T-cell (primary cell): ENCODE data around the gene TMEM242. TPM values are rescaled to one million over a fixed set of nuclear protein-coding genes. Genes with fewer than 3 reads are reported as not detected.
"Not testable (repeated sequence)": the region's sequence is repeated elsewhere in the genome, so short reads cannot be mapped to it uniquely, and the experiment has no call there.

Experiments
- ATAC-seq, 4 experiments: fragments of 200-7000 bp in 3 of 4; fragments of 150-1000 bp in 1 of 4; cut with Tn5 transposase; replicated peaks in 1 of 4; 1 replicate in 3 of 4; 2 replicates in 1 of 4; pipeline ENCODE4 v1.10.0; 2021; ENCODE audit warnings: moderate library complexity in 3 of 4, mild to moderate bottlenecking in 2 of 4, moderate number of reproducible peaks in 1 of 4
- CTCF ChIA-PET, 2 donors: fragments of 300-600 bp; sonication (Branson Sonifier 250); formaldehyde crosslinking; loops; one replicate each; lab custom pipeline; 2022; ENCODE audit warnings: antibody characterized with exemption in 2 of 2; lab: Charles Lee
- POLR2A ChIA-PET, 2 donors: fragments of 300-600 bp; sonication (Branson Sonifier 250); formaldehyde crosslinking; loops; one replicate each; lab custom pipeline; 2022; ENCODE audit warnings: antibody characterized with exemption in 2 of 2; lab: Charles Lee
- DNase-seq, 35 experiments: peaks; one replicate each; pipeline versions ENCODE4 v3.0.0 to v3.0.0-alpha.2; 2013 to 2023
- H3K27ac ChIP-seq: one replicate; pipeline ENCODE4 v1.5.1; 2013; ENCODE audit warnings: low read length
- H3K27me3 ChIP-seq, 2 experiments: replicated peaks in 1 of 2; 1 replicate in 1 of 2; 2 replicates in 1 of 2; pipeline versions ENCODE4 v1.6.1 to v1.7.0; 2013; ENCODE audit warnings: low read length in 1 of 2, mixed read lengths in 1 of 2; ENCODE audit not compliant: control insufficient read depth in 2 of 2, insufficient read depth in 2 of 2; ENCODE audit errors: extremely low read depth in 1 of 2
- H3K36me3 ChIP-seq, 2 donors: 1 replicate in 1 of 2; 2 replicates in 1 of 2; pipeline versions ENCODE4 v1.6.1 to v1.7.0; 2013; ENCODE audit warnings: low read length in 1 of 2; ENCODE audit not compliant: control insufficient read depth in 2 of 2, insufficient read depth in 1 of 2; ENCODE audit errors: extremely low read depth in 1 of 2
- H3K4me1 ChIP-seq, 2 experiments: 1 replicate in 1 of 2; 2 replicates in 1 of 2; pipeline versions ENCODE4 v1.6.1 to v1.7.0; 2013; ENCODE audit warnings: low read length in 2 of 2, mixed read lengths in 1 of 2; ENCODE audit not compliant: insufficient read depth in 2 of 2, control insufficient read depth in 1 of 2; ENCODE audit errors: extremely low read depth in 1 of 2
- H3K4me3 ChIP-seq, 2 donors: 1 replicate in 1 of 2; 2 replicates in 1 of 2; pipeline versions ENCODE4 v1.5.1 to v1.7.0; 2013; ENCODE audit warnings: mild to moderate bottlenecking in 2 of 2, low read length in 1 of 2, moderate library complexity in 1 of 2; ENCODE audit not compliant: control insufficient read depth in 1 of 2; ENCODE audit errors: extremely low read depth in 1 of 2
- H3K9me3 ChIP-seq: 2 replicates; pipeline ENCODE4 v1.7.0; 2013
- H3K27ac Mint-ChIP-seq, 2 donors: one replicate each; pipeline ENCODE4 v1.8.0; 2020 to 2021; ENCODE audit warnings: mild to moderate bottlenecking in 2 of 2, mixed read lengths in 2 of 2
- H3K27me3 Mint-ChIP-seq, 2 donors: one replicate each; pipeline ENCODE4 v1.8.0; 2021 to 2022; ENCODE audit warnings: mixed read lengths in 2 of 2
- H3K36me3 Mint-ChIP-seq: one replicate; pipeline ENCODE4 v1.8.0; 2021; ENCODE audit warnings: mixed read lengths
- H3K4me1 Mint-ChIP-seq, 3 donors: one replicate each; pipeline ENCODE4 v1.8.0; 2020 to 2022; ENCODE audit warnings: mixed read lengths in 3 of 3, mild to moderate bottlenecking in 1 of 3
- H3K4me3 Mint-ChIP-seq, 3 donors: one replicate each; pipeline ENCODE4 v1.8.0; 2020 to 2022; ENCODE audit warnings: mild to moderate bottlenecking in 3 of 3, mixed read lengths in 3 of 3, moderate library complexity in 3 of 3
- H3K9me3 Mint-ChIP-seq, 3 donors: one replicate each; pipeline ENCODE4 v1.8.0; 2020 to 2022; ENCODE audit warnings: mixed read lengths in 3 of 3
- WGBS: methylation state at CpG from one replicate; pipeline ENCODE4 v1.1.5; 2013; ENCODE audit warnings: missing lambda C conversion rate; ENCODE audit not compliant: insufficient coverage; 5-methylcytosine and 5-hydroxymethylcytosine counted together
- total RNA-seq, 35 experiments: library from RNA in 6 of 35; stranded (reverse) in 6 of 35; fragments of 120-200 nt in 1 of 35; gene quantifications; one replicate each; pipeline versions ENCODE4 v1.2.1 to v1.2.4 and lab custom pipeline; 2013 to 2026

The TMEM242 gene
- total RNA-seq, 5 donors from 2014 or later (not counting 1 experiment from before 2014, with no cell fraction given) = 10.3 to 17.9 (median 12.9) TPM

- H3K27me3 Mint-ChIP-seq = peaks cover 38 to 63% of the 10 kb centered on the region in 2 donors
- H3K4me3 Mint-ChIP-seq, H3K36me3 ChIP-seq, POLR2A ChIA-PET, ATAC-seq, H3K9me3 Mint-ChIP-seq, H3K27ac Mint-ChIP-seq, H3K36me3 Mint-ChIP-seq, H3K4me1 Mint-ChIP-seq, H3K4me1 ChIP-seq, H3K4me3 ChIP-seq, H3K27ac ChIP-seq, CTCF ChIA-PET, H3K9me3 ChIP-seq, DNase-seq: not testable (repeated sequence)
- WGBS = no CpG with 5 or more reads among the region's 3 CpGs
- peaks cover 0 to 37% of the 10 kb centered on the region in 2 experiments for H3K27me3 ChIP-seq
These were observed 14.0 kb upstream of the TMEM242 start for GRCh38 chr6:157337276-157337675.

- Mint-ChIP-seq H3K4me1 (peaks cover 0 to 6% (median 0%) of the 10 kb centered on the region in 3 donors), H3K27ac (no peak overlapping the region), H3K27me3 (peaks cover 31 to 50% of the 10 kb centered on the region in 2 donors), H3K9me3 (no peaks in the 10 kb centered on the region), H3K4me3 (no peak overlapping the region), H3K36me3 (no peaks in the 10 kb centered on the region)
- WGBS = 71% methylated on average over 1 of the region's 6 CpGs
- H3K27ac ChIP-seq = no peak overlapping the region
- no peak for DNase-seq
- H3K4me1 ChIP-seq = no peaks in the 10 kb centered on the region
- ChIA-PET POLR2A (no interaction called here), CTCF (no interaction called here)
- no peaks in the 10 kb centered on the region for H3K36me3 ChIP-seq
- H3K4me3 ChIP-seq = no peak overlapping the region
- ATAC-seq = no peak
- H3K27me3 ChIP-seq = peaks cover 0 to 37% of the 10 kb centered on the region in 2 experiments
- no peaks in the 10 kb centered on the region for H3K9me3 ChIP-seq
These were observed 12.5 kb upstream of the TMEM242 start for GRCh38 chr6:157335829-157336228.

- peaks cover 26 to 45% of the 10 kb centered on the region in 2 donors for H3K27me3 Mint-ChIP-seq
- H3K4me1 Mint-ChIP-seq = peaks cover 0 to 6% (median 0%) of the 10 kb centered on the region in 3 donors
- peak overlapping the region in 1 of 2 donors; percentile 5 for H3K27ac Mint-ChIP-seq
- no peaks in the 10 kb centered on the region for H3K9me3 Mint-ChIP-seq
- H3K36me3 ChIP-seq = no peaks in the 10 kb centered on the region
- H3K27me3 ChIP-seq = peaks cover 2 to 26% of the 10 kb centered on the region in 2 experiments
- no peak overlapping the region for H3K4me3 ChIP-seq
- H3K4me3 Mint-ChIP-seq = no peak overlapping the region
- H3K36me3 Mint-ChIP-seq = no peaks in the 10 kb centered on the region
- WGBS = no CpG with 5 or more reads among the region's 3 CpGs
- H3K9me3 ChIP-seq = no peaks in the 10 kb centered on the region
- H3K27ac ChIP-seq = no peak overlapping the region
- H3K4me1 ChIP-seq = no peaks in the 10 kb centered on the region
- no peak for DNase-seq
- POLR2A ChIA-PET = interaction anchor here in 1 of 2 donors (0.7 kb wide), 1 partner anchor 13 kb away, joined by 11 read pairs; no protein-coding TSS in a partner anchor
- ATAC-seq = no peak
- CTCF ChIA-PET = interaction anchor here (0.5 to 1.0 kb wide), 7 partner anchors 17 to 1886 kb away, joined by 3 to 8 read pairs (median 8); no protein-coding TSS in a partner anchor
These were observed 10.6 kb upstream of the TMEM242 start for GRCh38 chr6:157333956-157334355.

DNA sequence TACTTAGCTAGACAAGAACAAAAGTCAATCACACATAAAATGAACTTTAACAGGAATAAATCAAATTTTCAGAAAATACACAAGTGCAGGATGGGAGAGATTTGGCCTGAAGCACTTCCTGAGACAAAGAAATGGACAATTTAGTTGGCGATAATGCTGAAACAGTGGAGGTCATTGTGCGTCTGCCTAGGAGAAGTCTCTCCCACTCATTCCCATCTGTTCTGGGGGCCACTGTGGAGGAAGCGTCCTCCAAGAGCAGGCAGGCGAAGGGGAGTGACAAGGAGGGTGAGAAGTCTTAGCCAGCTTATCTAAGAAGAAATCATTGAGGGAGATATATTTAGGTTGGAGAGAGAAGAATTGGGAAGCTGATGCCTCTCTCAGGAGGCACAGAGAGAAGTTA lies 10.2 kb upstream of the TMEM242 start:
- H3K27me3 Mint-ChIP-seq = peaks cover 26 to 43% of the 10 kb centered on the region in 2 donors

GRCh38 chr6:157332813-157333212 lies 9.5 kb upstream of the TMEM242 start:
- no peak for ATAC-seq
- no peak for DNase-seq
- H3K27ac Mint-ChIP-seq = no peak overlapping the region
- Histone ChIP-seq H3K4me3 (no peak overlapping the region), H3K27ac (no peak overlapping the region), H3K36me3 (no peaks in the 10 kb centered on the region), H3K4me1 (no peaks in the 10 kb centered on the region), H3K9me3 (no peaks in the 10 kb centered on the region), H3K27me3 (peaks cover 2 to 18% of the 10 kb centered on the region in 2 experiments)
- 70% methylated on average over 6 of the region's 7 CpGs for WGBS
- no peaks in the 10 kb centered on the region for H3K9me3 Mint-ChIP-seq
- H3K4me1 Mint-ChIP-seq = peaks cover 0 to 6% (median 0%) of the 10 kb centered on the region in 3 donors
- H3K36me3 Mint-ChIP-seq = no peaks in the 10 kb centered on the region
- no peak overlapping the region for H3K4me3 Mint-ChIP-seq
- H3K27me3 Mint-ChIP-seq = peaks cover 29 to 41% of the 10 kb centered on the region in 2 donors
- ChIA-PET POLR2A (no interaction called here), CTCF (interaction anchor here in 1 of 2 donors (0.5 kb wide), 1 partner anchor 178 kb away, joined by 4 read pairs; no protein-coding TSS in a partner anchor)

More for the DNA sequence above, 10.2 kb upstream of the TMEM242 start:
- POLR2A ChIA-PET = interaction anchor here (0.5 to 0.6 kb wide), 2 partner anchors 587 to 1491 kb away, joined by 3 to 9 read pairs; no protein-coding TSS in a partner anchor
- ATAC-seq (no peak), DNase-seq (no peak)
- no CpG with 5 or more reads among the region's 4 CpGs for WGBS
- Histone ChIP-seq H3K4me3 (no peak overlapping the region), H3K4me1 (no peaks in the 10 kb centered on the region), H3K27me3 (peaks cover 2 to 25% of the 10 kb centered on the region in 2 experiments), H3K9me3 (no peaks in the 10 kb centered on the region), H3K27ac (no peak overlapping the region), H3K36me3 (no peaks in the 10 kb centered on the region)
- Mint-ChIP-seq H3K27ac (peak overlapping the region in 1 of 2 donors; percentile 5), H3K9me3 (no peaks in the 10 kb centered on the region), H3K36me3 (no peaks in the 10 kb centered on the region), H3K4me1 (peaks cover 0 to 6% (median 0%) of the 10 kb centered on the region in 3 donors), H3K4me3 (no peak overlapping the region)
- CTCF ChIA-PET = interaction anchor here (0.5 kb wide), 2 partner anchors 179 to 1885 kb away, joined by 4 read pairs; no protein-coding TSS in a partner anchor

DNA sequence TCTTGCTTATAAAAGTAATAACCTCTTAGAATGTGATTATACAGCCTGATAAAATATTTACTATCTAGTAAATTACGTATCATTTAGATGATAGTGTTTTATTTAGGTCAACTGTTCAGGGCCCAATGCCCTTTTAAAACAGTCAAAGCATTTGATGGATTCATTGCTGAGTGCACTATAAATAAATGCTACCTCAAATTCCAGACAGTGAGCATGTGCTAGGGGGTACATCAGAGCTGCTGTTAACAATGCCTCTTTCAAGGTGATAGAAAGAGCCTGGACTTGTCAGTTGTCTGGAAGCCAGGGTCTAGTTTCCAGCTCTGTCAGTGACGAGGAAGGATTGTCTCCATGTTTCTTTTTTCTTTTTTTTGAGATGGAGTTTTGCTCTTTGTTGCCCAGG lies 7.5 kb upstream of the TMEM242 start:
- H3K27ac Mint-ChIP-seq = no peak overlapping the region
- no peak for DNase-seq
- Histone ChIP-seq H3K4me3 (no peak overlapping the region), H3K36me3 (no peaks in the 10 kb centered on the region), H3K9me3 (no peaks in the 10 kb centered on the region), H3K4me1 (no peaks in the 10 kb centered on the region), H3K27ac (no peak overlapping the region), H3K27me3 (peaks cover 2 to 21% of the 10 kb centered on the region in 2 experiments)
- ChIA-PET POLR2A (no interaction called here), CTCF (no interaction called here)
- peaks cover 24 to 44% of the 10 kb centered on the region in 2 donors for H3K27me3 Mint-ChIP-seq
- no CpG with 5 or more reads among the region's 2 CpGs for WGBS
- peaks cover 0 to 6% (median 0%) of the 10 kb centered on the region in 3 donors for H3K4me1 Mint-ChIP-seq
- no peak overlapping the region for H3K4me3 Mint-ChIP-seq
- no peaks in the 10 kb centered on the region for H3K36me3 Mint-ChIP-seq
- ATAC-seq = no peak
- H3K9me3 Mint-ChIP-seq = no peaks in the 10 kb centered on the region
